ENCODE data around the gene ARMC6.

ARMC6 gene

DNA sequence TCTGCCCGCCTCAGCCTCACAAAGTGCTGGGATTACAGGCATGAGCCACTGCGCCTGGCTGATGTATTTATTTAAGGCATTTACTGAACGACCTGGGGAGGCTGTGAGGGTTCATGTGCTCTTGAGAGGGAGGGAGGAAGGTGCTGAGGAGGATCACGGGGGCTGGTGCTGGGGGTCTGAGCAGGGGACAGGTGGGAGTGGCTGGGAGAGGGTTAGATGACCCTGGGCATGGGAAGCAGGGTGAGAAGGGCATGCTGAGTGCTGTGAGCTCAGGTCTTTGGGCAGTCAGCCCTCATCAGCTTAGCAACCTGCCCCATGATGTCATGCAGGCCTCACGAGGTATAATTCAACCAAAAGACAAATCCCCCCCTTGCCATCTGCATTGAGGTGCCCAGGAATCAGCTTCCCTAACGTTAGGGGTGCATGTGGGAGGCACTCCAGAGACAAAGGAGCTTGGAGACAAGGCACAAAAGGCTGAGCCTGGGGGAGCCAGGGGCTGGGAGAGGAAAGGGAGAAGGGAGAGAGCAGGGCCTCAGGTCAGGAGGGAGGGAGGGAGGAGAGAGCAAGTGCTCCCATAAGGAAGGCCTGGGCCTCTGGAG is 36.5 kb upstream of the ARMC6 start:
- Histone ChIP-seq H3K4me3 (ENCODE audit: low read length) (no peak overlapping the region), H3K9me3 (ENCODE audit: control insufficient read depth, insufficient read depth, low read length) (no peaks in the 10 kb centered on the region), H3F3A (ENCODE audit: control insufficient read depth, insufficient read depth) (no peaks in the 10 kb centered on the region), H3K4me2 (ENCODE audit: low read length) (no peak overlapping the region), H3K4me1 (ENCODE audit: control insufficient read depth, low read length) (no peaks in the 10 kb centered on the region), H3K36me3 (ENCODE audit: control insufficient read depth, low read length) (peaks cover 86% of the 10 kb centered on the region), H3K27ac (ENCODE audit: low read depth, low read length) (no peak overlapping the region), H3K27me3 (ENCODE audit: control insufficient read depth, low read length) (no peaks in the 10 kb centered on the region), H4K20me1 (ENCODE audit: control insufficient read depth, insufficient read depth, low read depth, low read length) (peaks cover 5% of the 10 kb centered on the region; the same call in 1 of the 2 replicates), H3K9me2 (replicated peaks; ENCODE audit: control insufficient read depth, low read length) (no peaks in the 10 kb centered on the region), H3K79me2 (ENCODE audit: control insufficient read depth, low read length) (no peaks in the 10 kb centered on the region)
- TF ChIP-seq EZH2phosphoT487 (IDR thresholded peaks at IDR 0.05; ENCODE audit: borderline replicate concordance, low read length): no peak
- TF ChIP-seq, protein P1, sequence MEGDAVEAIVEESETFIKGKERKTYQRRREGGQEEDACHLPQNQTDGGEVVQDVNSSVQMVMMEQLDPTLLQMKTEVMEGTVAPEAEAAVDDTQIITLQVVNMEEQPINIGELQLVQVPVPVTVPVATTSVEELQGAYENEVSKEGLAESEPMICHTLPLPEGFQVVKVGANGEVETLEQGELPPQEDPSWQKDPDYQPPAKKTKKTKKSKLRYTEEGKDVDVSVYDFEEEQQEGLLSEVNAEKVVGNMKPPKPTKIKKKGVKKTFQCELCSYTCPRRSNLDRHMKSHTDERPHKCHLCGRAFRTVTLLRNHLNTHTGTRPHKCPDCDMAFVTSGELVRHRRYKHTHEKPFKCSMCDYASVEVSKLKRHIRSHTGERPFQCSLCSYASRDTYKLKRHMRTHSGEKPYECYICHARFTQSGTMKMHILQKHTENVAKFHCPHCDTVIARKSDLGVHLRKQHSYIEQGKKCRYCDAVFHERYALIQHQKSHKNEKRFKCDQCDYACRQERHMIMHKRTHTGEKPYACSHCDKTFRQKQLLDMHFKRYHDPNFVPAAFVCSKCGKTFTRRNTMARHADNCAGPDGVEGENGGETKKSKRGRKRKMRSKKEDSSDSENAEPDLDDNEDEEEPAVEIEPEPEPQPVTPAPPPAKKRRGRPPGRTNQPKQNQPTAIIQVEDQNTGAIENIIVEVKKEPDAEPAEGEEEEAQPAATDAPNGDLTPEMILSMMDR (IDR thresholded peaks at IDR 0.05; ENCODE audit: low read depth, low read length, poor library complexity, severe bottlenecking): no peak

DNA sequence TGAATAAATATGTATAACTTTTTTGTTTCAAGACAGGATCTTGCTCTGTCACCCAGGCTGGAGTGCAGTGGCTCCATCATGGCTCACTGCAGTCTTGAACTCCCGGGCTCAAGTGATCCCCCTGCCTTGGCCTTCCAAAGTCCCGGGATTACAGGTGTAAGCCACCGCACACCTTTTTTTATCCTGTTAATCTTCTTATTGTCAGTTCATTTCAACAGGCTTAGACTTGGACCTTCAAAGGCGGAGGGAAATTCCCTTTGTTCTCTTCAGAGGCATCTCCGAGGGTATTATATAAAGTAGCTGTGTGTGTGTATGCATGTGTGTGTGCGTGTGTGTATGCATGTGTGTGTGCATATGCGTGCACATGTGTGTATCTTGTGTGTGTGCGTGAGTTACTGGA is 35.1 kb upstream of the ARMC6 start:
- Histone ChIP-seq H3K9me3 (ENCODE audit: control insufficient read depth, insufficient read depth, low read length) (no peaks in the 10 kb centered on the region), H3K27ac (ENCODE audit: low read depth, low read length) (no peak overlapping the region), H3K27me3 (ENCODE audit: control insufficient read depth, low read length) (no peaks in the 10 kb centered on the region), H3K4me3 (ENCODE audit: low read length) (no peak overlapping the region), H3K36me3 (ENCODE audit: control insufficient read depth, low read length) (peaks cover 86% of the 10 kb centered on the region), H3K79me2 (ENCODE audit: control insufficient read depth, low read length) (peaks cover 4% of the 10 kb centered on the region; the same call in 1 of the 2 replicates), H3K4me2 (ENCODE audit: low read length) (no peak overlapping the region), H3K4me1 (ENCODE audit: control insufficient read depth, low read length) (no peaks in the 10 kb centered on the region), H3K9me2 (replicated peaks; ENCODE audit: control insufficient read depth, low read length) (no peaks in the 10 kb centered on the region), H3F3A (ENCODE audit: control insufficient read depth, insufficient read depth) (no peaks in the 10 kb centered on the region), H4K20me1 (ENCODE audit: control insufficient read depth, insufficient read depth, low read depth, low read length) (peaks cover 5% of the 10 kb centered on the region)
- TF ChIP-seq EZH2phosphoT487 (IDR thresholded peaks at IDR 0.05; ENCODE audit: borderline replicate concordance, low read length): no peak
- TF ChIP-seq, protein P1 (IDR thresholded peaks at IDR 0.05; ENCODE audit: low read depth, low read length, poor library complexity, severe bottlenecking): no peak

DNA sequence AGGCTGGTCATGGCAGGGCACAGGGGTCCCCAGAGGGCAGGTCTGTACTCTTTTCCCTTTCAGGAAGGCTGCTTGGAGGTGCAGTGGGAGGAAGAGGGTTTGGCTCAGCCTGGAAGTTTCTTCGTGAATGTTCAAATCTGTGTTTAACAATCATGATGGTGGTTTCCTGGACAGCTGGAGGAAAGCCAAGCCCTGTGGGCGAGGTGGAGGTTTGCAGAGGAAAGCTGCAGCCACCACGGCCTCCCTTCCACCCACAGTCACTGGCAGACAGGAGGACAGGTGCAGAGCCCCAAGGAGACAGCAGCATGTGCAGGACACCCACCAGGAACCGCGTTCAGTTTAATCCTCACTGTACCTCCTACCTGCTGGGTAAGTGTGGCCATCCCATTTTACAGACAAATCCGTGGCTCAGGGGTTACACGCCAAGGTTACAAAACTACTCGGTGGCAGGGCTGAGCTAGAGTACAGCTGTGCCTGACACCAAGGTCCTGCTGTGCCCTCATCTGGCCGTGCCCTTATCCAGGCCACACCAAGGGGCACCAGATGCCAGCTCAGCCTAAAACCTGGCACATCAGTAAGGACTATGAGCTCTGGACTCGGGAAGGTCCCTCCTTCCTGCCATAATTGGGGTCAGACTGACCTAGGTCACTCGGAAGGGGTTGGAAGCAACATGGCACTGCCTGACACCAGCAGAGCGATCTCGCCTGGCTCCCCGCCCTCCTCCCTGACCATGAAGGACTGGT is 34.2 kb upstream of the ARMC6 start:
- Histone ChIP-seq H3K4me1 (ENCODE audit: control insufficient read depth, low read length) (no peaks in the 10 kb centered on the region), H3F3A (ENCODE audit: control insufficient read depth, insufficient read depth) (no peaks in the 10 kb centered on the region), H3K79me2 (ENCODE audit: control insufficient read depth, low read length) (peaks cover 11% of the 10 kb centered on the region; the same call in 1 of the 2 replicates), H3K9me3 (ENCODE audit: control insufficient read depth, insufficient read depth, low read length) (no peaks in the 10 kb centered on the region), H3K27me3 (ENCODE audit: control insufficient read depth, low read length) (no peaks in the 10 kb centered on the region), H3K36me3 (ENCODE audit: control insufficient read depth, low read length) (peaks cover 86% of the 10 kb centered on the region), H3K9me2 (replicated peaks; ENCODE audit: control insufficient read depth, low read length) (no peaks in the 10 kb centered on the region), H4K20me1 (ENCODE audit: control insufficient read depth, insufficient read depth, low read depth, low read length) (peaks cover 5% of the 10 kb centered on the region), H3K4me3 (ENCODE audit: low read length) (no peak overlapping the region), H3K4me2 (ENCODE audit: low read length) (no peak overlapping the region), H3K27ac (ENCODE audit: low read depth, low read length) (no peak overlapping the region)
- TF ChIP-seq EZH2phosphoT487 (IDR thresholded peaks at IDR 0.05; ENCODE audit: borderline replicate concordance, low read length): no peak
- TF ChIP-seq, protein P1 (IDR thresholded peaks at IDR 0.05; ENCODE audit: low read depth, low read length, poor library complexity, severe bottlenecking): no peak

Measured in DOHH2 (cell line).